Right atrium auricular region (tissue), 2 donors: ENCODE results near the gene VIL1. TPM values are rescaled to one million over a fixed set of nuclear protein-coding genes. Genes with fewer than 3 reads are reported as not detected.

ENCODE experiments used
- DNase-seq: peaks from one replicate; pipeline ENCODE4 v3.0.0-alpha.2; 2019; ENCODE audit warnings: low spot score
- H3K27ac ChIP-seq, 2 donors: fragments of 200-600 bp; sonication (generic); 1 replicate in 1 of 2; 2 replicates in 1 of 2; pipeline ENCODE4 v1.5.1; 2016 to 2019
- H3K27me3 ChIP-seq, 2 donors: fragments of 200-600 bp; sonication (generic); one replicate each; pipeline versions ENCODE4 v1.5.1 to v1.6.0; 2017 to 2019
- H3K36me3 ChIP-seq: fragments of 200-600 bp; sonication (generic); one replicate; pipeline ENCODE4 v1.5.1; 2016
- H3K4me1 ChIP-seq, 2 donors: fragments of 200-600 bp; sonication (generic); one replicate each; pipeline versions ENCODE4 v1.5.1 to v1.6.0; 2017 to 2019
- H3K4me3 ChIP-seq, 2 donors: fragments of 200-600 bp; sonication (generic); 1 replicate in 1 of 2; 2 replicates in 1 of 2; pipeline ENCODE4 v1.5.1; 2017 to 2019; ENCODE audit warnings: mild to moderate bottlenecking in 1 of 2, moderate library complexity in 1 of 2
- H3K9me3 ChIP-seq, 2 donors: fragments of 200-600 bp; sonication (generic); one replicate each; pipeline ENCODE4 v1.5.1; 2019
- total RNA-seq, 2 donors: library from RNA; depleted of rRNA; stranded (reverse); fragments of >200 nt; gene quantifications; one replicate each; pipeline ENCODE4 v1.1.0, GENCODE V29; 2016
- TF ChIP-seq, protein P1 (sequence below), 2 donors: fragments of 200-600 bp; sonication (generic); IDR thresholded peaks; one replicate each; pipeline ENCODE4 v1.5.1; 2019; ENCODE audit warnings: antibody characterized with exemption in 2 of 2

Gene VIL1
- total RNA-seq, 2 donors from 2014 or later: not detected

- Histone ChIP-seq H3K27me3 (no peaks in the 10 kb centered on the region), H3K4me3 (no peak overlapping the region), H3K36me3 (no peaks in the 10 kb centered on the region), H3K27ac (no peak overlapping the region), H3K4me1 (no peaks in the 10 kb centered on the region), H3K9me3 (no peaks in the 10 kb centered on the region)
- TF ChIP-seq, protein P1, sequence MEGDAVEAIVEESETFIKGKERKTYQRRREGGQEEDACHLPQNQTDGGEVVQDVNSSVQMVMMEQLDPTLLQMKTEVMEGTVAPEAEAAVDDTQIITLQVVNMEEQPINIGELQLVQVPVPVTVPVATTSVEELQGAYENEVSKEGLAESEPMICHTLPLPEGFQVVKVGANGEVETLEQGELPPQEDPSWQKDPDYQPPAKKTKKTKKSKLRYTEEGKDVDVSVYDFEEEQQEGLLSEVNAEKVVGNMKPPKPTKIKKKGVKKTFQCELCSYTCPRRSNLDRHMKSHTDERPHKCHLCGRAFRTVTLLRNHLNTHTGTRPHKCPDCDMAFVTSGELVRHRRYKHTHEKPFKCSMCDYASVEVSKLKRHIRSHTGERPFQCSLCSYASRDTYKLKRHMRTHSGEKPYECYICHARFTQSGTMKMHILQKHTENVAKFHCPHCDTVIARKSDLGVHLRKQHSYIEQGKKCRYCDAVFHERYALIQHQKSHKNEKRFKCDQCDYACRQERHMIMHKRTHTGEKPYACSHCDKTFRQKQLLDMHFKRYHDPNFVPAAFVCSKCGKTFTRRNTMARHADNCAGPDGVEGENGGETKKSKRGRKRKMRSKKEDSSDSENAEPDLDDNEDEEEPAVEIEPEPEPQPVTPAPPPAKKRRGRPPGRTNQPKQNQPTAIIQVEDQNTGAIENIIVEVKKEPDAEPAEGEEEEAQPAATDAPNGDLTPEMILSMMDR (IDR thresholded peaks at IDR 0.05): no peak
- DNase-seq: no peak
These were observed 10.1 kb downstream of the VIL1 start for GRCh38 chr2:218428846-218429558.

DNA sequence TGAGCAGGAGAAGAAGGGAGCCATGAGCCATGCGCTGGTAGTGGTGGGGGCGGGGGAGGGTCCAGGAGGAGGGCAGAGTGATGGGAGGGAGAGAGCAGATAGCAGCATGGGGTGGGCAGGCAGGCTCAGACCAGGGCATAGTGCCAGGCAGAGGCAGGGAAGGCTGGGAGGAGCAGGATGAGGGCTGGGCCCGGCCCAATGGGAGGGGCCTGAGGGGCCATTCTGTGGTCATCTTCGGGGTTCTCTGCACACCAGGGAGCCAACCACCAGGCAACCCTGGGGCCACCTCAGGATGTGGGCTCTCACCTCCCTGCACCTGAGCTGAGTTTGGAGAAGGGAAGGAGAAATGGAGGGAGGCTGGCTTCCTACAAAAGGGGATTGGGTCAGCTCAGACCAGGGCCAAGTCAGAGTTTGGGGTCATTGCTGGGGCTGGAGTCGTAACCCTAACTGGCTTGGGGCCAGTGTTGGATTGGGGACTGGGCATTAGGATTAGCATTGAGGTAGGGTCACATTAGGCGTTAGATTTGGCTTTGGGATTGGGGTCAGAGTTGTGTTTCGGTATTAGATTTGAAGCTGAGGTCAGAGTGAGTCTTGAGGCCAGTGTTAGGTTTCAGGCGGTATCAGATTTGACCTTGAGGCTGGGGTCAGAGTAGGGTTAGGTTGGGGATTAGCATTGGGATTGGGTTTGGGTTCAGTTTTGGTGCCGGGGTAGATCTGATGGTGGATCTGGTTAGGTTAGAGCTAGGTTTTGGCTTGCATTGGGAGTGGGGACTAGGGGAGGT, 11.2 kb downstream of the VIL1 start:
- Histone ChIP-seq H3K27ac (no peak overlapping the region), H3K27me3 (no peaks in the 10 kb centered on the region), H3K4me3 (no peak overlapping the region), H3K36me3 (no peaks in the 10 kb centered on the region), H3K4me1 (no peaks in the 10 kb centered on the region), H3K9me3 (no peaks in the 10 kb centered on the region)
- no peak for DNase-seq
- TF ChIP-seq, protein P1 (IDR thresholded peaks at IDR 0.05): no peak

DNA sequence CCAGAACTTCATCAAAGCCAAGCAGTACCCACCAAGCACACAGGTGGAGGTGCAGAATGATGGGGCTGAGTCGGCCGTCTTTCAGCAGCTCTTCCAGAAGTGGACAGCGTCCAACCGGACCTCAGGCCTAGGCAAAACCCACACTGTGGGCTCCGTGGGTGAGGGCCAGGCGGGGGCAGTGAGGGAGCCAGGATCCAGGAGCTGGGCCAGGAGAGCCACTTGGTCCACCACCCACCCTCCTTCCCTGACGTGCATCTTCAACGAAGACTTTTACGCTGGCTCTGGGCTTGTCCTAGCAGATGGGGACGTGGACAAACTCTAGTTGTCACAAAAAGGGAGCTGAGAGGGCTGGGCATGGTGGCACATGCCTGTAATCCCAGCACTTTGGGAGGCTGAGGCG, 11.8 kb downstream of the VIL1 start:
- Histone ChIP-seq H3K27ac (no peak overlapping the region), H3K36me3 (no peaks in the 10 kb centered on the region), H3K9me3 (no peaks in the 10 kb centered on the region), H3K27me3 (no peaks in the 10 kb centered on the region), H3K4me3 (no peak overlapping the region), H3K4me1 (no peaks in the 10 kb centered on the region)
- TF ChIP-seq, protein P1 (IDR thresholded peaks at IDR 0.05): no peak
- no peak for DNase-seq

DNA sequence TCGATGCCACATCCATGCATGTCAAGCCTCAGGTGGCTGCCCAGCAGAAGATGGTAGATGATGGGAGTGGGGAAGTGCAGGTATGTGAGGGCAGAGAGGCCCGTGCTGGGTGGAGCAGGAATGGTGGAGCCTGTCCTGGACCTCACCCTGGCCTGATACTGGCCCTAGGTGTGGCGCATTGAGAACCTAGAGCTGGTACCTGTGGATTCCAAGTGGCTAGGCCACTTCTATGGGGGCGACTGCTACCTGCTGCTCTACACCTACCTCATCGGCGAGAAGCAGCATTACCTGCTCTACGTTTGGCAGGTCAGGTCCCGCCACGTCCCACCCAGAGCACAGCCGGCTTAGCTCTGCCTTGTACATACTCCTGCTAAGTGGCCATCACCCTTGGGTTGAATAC, 13.0 kb downstream of the VIL1 start:
- TF ChIP-seq, protein P1 (IDR thresholded peaks at IDR 0.05): no peak
- no peaks in the 10 kb centered on the region for H3K4me1 ChIP-seq
- no peaks in the 10 kb centered on the region for H3K9me3 ChIP-seq
- no peaks in the 10 kb centered on the region for H3K36me3 ChIP-seq
- no peak overlapping the region for H3K27ac ChIP-seq
- DNase-seq: no peak
- H3K4me3 ChIP-seq: no peak overlapping the region
- H3K27me3 ChIP-seq: no peaks in the 10 kb centered on the region

GRCh38 chr2:218432676-218433365, 13.9 kb downstream of the VIL1 start:
- Histone ChIP-seq H3K4me3 (no peak overlapping the region), H3K27me3 (no peaks in the 10 kb centered on the region), H3K9me3 (no peaks in the 10 kb centered on the region), H3K36me3 (no peaks in the 10 kb centered on the region), H3K27ac (no peak overlapping the region), H3K4me1 (no peaks in the 10 kb centered on the region)
- no peak for DNase-seq
- TF ChIP-seq, protein P1 (IDR thresholded peaks at IDR 0.05): no peak
